ENCODE results near the gene CRY2.
A peak's percentile ranks its signal among the peaks of the same experiment; 100 is the strongest.
"Not testable (repeated sequence)": the region's sequence is repeated elsewhere in the genome, so short reads cannot be mapped to it uniquely, and the experiment has no call there.

The CRY2 gene

DNA sequence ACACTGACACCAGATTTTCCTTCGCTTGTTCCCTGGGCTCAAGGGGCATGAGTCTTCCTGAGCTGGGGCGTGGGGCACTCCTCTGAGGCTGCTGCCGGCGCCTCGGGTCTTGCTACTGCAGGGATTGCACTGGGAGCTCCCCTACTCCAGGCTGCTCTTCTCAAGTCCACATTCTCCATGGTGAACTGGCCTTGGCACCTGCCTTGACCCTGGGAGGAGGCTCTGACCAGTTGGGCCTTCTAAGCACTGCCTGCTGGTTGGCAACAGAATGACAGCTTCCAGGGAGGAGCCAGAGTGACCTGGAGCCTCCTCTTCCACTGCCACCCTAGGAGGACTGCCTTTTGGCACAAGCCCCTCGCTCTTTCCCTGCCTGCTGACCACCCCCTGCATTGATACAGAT lies 50.3 kb downstream of the CRY2 start:
- CTCF ChIA-PET = interaction anchor here (1.3 kb wide), 2 partner anchors 11 to 25 kb away, joined by 3 read pairs; no protein-coding TSS in a partner anchor
- Histone ChIP-seq H3K27ac (ENCODE audit: insufficient read depth in 1 of 2, low read depth in 1 of 2, low read length in 2 of 2, poor library complexity in 1 of 2, severe bottlenecking in 2 of 2) (no peak overlapping the region), H3K27me3 (replicated peaks in 2 of 5; ENCODE audit: control insufficient read depth in 4 of 5, insufficient read depth in 5 of 5, low read length in 4 of 5) (peaks cover 0 to 80% (median 21%) of the 10 kb centered on the region in 5 experiments), H3K36me3 (ENCODE audit: control insufficient read depth in 4 of 4, insufficient read depth in 4 of 4, low read length in 3 of 4) (no peaks in the 10 kb centered on the region), H3K4me1 (ENCODE audit: control extremely low read depth in 1 of 4, control insufficient read depth in 4 of 4, insufficient read depth in 4 of 4, low read length in 3 of 4) (peaks cover 0 to 13% (median 9%) of the 10 kb centered on the region in 4 experiments), H3K4me3 (ENCODE audit: control insufficient read depth in 1 of 7, extremely low read depth in 1 of 7, insufficient read depth in 4 of 7, low read depth in 2 of 7, low read length in 6 of 7) (no peak overlapping the region), H3K9me3 (ENCODE audit: control extremely low read depth in 1 of 5, control insufficient read depth in 4 of 5, insufficient read depth in 2 of 5, low read depth in 1 of 5, low read length in 4 of 5) (no peaks in the 10 kb centered on the region)
- POLR2A ChIA-PET = no interaction called here
- WGBS (ENCODE audit: insufficient coverage) = 93% methylated on average over 6 of the region's 6 CpGs
- no peak for DNase-seq

DNA sequence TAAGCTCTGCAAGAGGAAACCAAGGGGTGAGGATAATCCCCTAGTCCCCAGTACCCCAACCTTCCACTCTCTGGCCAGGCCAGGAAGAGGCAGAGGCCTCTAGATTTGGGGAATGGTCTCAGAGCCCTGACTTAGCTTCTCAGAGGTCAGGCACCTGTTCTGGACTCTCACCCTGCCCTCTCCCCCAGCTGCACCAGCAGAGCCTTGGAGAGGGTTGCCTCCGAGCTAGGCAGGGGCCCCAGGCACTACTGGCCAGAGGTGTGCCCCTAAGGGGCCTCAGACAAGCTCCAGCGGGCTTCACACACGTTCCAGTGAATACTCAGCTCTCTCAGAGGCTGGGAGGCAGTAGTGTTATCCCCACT lies 51.8 kb downstream of the CRY2 start:
- CTCF ChIA-PET = interaction anchor here (0.6 to 1.0 kb wide), 3 partner anchors 29 to 489 kb away, joined by 3 read pairs; no protein-coding TSS in a partner anchor
- Histone ChIP-seq H3K36me3 (ENCODE audit: control insufficient read depth in 4 of 4, insufficient read depth in 4 of 4, low read length in 3 of 4) (no peaks in the 10 kb centered on the region), H3K4me1 (ENCODE audit: control extremely low read depth in 1 of 4, control insufficient read depth in 4 of 4, insufficient read depth in 4 of 4, low read length in 3 of 4) (peaks cover 0 to 13% (median 9%) of the 10 kb centered on the region in 4 experiments), H3K4me3 (ENCODE audit: control insufficient read depth in 1 of 7, extremely low read depth in 1 of 7, insufficient read depth in 4 of 7, low read depth in 2 of 7, low read length in 6 of 7) (peak overlapping the region in 2 of 7 experiments; percentile 48 to 65), H3K27me3 (replicated peaks in 2 of 5; ENCODE audit: control insufficient read depth in 4 of 5, insufficient read depth in 5 of 5, low read length in 4 of 5) (peaks cover 0 to 75% (median 21%) of the 10 kb centered on the region in 5 experiments), H3K9me3 (ENCODE audit: control extremely low read depth in 1 of 5, control insufficient read depth in 4 of 5, insufficient read depth in 2 of 5, low read depth in 1 of 5, low read length in 4 of 5) (no peaks in the 10 kb centered on the region), H3K27ac (ENCODE audit: insufficient read depth in 1 of 2, low read depth in 1 of 2, low read length in 2 of 2, poor library complexity in 1 of 2, severe bottlenecking in 2 of 2) (no peak overlapping the region)
- no peak for DNase-seq
- 16% methylated on average over 3 of the region's 3 CpGs for WGBS (ENCODE audit: insufficient coverage)
- POLR2A ChIA-PET = interaction anchor here (1.5 kb wide), 1 partner anchor 19 kb away, joined by 6 read pairs; the partner anchor contains the start of gene PEX16

DNA sequence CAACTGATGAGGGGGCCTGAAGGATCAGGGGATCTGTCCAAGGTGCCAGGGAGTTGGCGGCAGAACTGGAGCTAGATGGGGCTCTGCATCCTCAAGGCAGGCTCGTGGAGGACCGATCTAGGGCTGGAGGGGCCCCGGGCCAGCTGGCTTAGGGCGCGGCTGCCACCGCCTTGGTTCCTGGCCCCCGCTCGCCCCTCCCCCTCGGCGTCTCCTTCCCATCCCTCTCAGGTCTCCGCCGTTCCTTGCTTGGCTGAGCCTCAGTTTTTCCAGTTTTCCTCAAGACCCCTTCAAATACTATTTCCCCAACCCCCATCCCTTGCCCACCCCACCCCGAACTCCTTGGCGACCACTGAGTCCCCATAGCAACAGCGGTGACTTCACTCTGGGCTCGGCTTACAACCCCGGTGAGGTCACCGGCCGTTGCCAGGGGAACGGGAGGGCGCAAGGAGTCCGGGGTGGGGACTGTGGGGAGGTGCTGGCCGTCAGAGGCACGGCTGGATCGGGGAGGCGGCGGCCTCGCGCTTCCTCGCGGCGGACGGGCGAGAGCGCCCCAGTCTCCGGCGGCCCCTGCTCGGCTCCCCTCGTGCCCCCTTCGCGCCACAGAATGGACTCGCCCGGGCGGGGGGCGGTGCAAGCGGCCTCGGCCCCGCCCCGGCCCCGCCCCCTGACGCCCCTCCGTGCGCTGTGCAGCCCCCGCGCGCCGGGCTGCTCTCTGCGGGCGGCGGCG lies 52.3 kb downstream of the CRY2 start:
- ChIA-PET CTCF (interaction anchor here (0.6 to 1.2 kb wide), 4 partner anchors 16 to 489 kb away, joined by 3 read pairs; no protein-coding TSS in a partner anchor), POLR2A (interaction anchor here (1.5 kb wide), 1 partner anchor 19 kb away, joined by 6 read pairs; the partner anchor contains the start of gene PEX16)
- no peaks in the 10 kb centered on the region for H3K36me3 ChIP-seq (ENCODE audit: control insufficient read depth in 4 of 4, insufficient read depth in 4 of 4, low read length in 3 of 4)
- H3K4me3 ChIP-seq (ENCODE audit: control insufficient read depth in 1 of 7, extremely low read depth in 1 of 7, insufficient read depth in 4 of 7, low read depth in 2 of 7, low read length in 6 of 7) = peak overlapping the region; percentile 24 to 65 (median 40)
- peaks cover 0 to 71% (median 21%) of the 10 kb centered on the region in 5 experiments for H3K27me3 ChIP-seq (replicated peaks in 2 of 5; ENCODE audit: control insufficient read depth in 4 of 5, insufficient read depth in 5 of 5, low read length in 4 of 5)
- WGBS (ENCODE audit: insufficient coverage) = under 1% methylated on average over 31 of the region's 62 CpGs
- peak; percentile 77 to 89 (median 85) for DNase-seq
- no peaks in the 10 kb centered on the region for H3K9me3 ChIP-seq (ENCODE audit: control extremely low read depth in 1 of 5, control insufficient read depth in 4 of 5, insufficient read depth in 2 of 5, low read depth in 1 of 5, low read length in 4 of 5)
- no peak overlapping the region for H3K27ac ChIP-seq (ENCODE audit: insufficient read depth in 1 of 2, low read depth in 1 of 2, low read length in 2 of 2, poor library complexity in 1 of 2, severe bottlenecking in 2 of 2)
- peaks cover 0 to 13% (median 9%) of the 10 kb centered on the region in 4 experiments for H3K4me1 ChIP-seq (ENCODE audit: control extremely low read depth in 1 of 4, control insufficient read depth in 4 of 4, insufficient read depth in 4 of 4, low read length in 3 of 4)

DNA sequence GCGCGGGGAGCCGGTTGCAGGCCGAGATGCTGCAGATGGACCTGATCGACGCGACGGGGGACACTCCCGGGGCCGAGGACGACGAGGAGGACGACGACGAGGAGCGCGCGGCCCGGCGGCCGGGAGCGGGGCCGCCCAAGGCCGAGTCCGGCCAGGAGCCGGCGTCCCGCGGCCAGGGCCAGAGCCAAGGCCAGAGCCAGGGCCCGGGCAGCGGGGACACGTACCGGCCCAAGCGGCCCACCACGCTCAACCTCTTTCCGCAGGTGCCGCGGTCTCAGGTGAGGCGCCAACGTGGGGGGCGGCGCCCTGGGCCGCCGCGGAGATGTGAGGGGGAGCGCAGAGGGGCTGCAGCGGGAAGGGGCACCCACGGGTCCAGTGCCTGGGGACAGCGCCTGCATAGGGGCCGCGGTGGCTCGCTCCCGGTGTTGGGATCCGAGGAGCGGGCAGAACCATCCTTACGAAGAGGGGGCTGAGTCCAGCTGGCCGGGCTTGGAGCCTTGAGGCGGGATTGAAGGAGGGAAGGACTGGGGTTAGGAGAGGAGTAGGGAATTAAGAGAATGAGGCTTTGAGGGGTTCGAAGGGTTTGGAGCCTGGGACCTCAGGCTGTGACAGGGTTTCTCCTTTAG lies 53.0 kb downstream of the CRY2 start:
- WGBS (ENCODE audit: insufficient coverage) = 13% methylated on average over 24 of the region's 59 CpGs
- H3K27ac ChIP-seq (ENCODE audit: insufficient read depth in 1 of 2, low read depth in 1 of 2, low read length in 2 of 2, poor library complexity in 1 of 2, severe bottlenecking in 2 of 2); DNase-seq; POLR2A ChIA-PET; H3K36me3 ChIP-seq (ENCODE audit: control insufficient read depth in 4 of 4, insufficient read depth in 4 of 4, low read length in 3 of 4); H3K9me3 ChIP-seq (ENCODE audit: control extremely low read depth in 1 of 5, control insufficient read depth in 4 of 5, insufficient read depth in 2 of 5, low read depth in 1 of 5, low read length in 4 of 5): not testable (repeated sequence)
- CTCF ChIA-PET = interaction anchor here (1.2 kb wide), 1 partner anchor 15 kb away, joined by 3 read pairs; no protein-coding TSS in a partner anchor
- H3K4me3 ChIP-seq (ENCODE audit: control insufficient read depth in 1 of 7, extremely low read depth in 1 of 7, insufficient read depth in 4 of 7, low read depth in 2 of 7, low read length in 6 of 7) = peak overlapping the region in 3 of 7 experiments; percentile 36 to 61 (median 48)
- peaks cover 0 to 66% (median 21%) of the 10 kb centered on the region in 5 experiments for H3K27me3 ChIP-seq (replicated peaks in 2 of 5; ENCODE audit: control insufficient read depth in 4 of 5, insufficient read depth in 5 of 5, low read length in 4 of 5)
- H3K4me1 ChIP-seq (ENCODE audit: control extremely low read depth in 1 of 4, control insufficient read depth in 4 of 4, insufficient read depth in 4 of 4, low read length in 3 of 4) = peaks cover 0 to 13% (median 9%) of the 10 kb centered on the region in 4 experiments

DNA sequence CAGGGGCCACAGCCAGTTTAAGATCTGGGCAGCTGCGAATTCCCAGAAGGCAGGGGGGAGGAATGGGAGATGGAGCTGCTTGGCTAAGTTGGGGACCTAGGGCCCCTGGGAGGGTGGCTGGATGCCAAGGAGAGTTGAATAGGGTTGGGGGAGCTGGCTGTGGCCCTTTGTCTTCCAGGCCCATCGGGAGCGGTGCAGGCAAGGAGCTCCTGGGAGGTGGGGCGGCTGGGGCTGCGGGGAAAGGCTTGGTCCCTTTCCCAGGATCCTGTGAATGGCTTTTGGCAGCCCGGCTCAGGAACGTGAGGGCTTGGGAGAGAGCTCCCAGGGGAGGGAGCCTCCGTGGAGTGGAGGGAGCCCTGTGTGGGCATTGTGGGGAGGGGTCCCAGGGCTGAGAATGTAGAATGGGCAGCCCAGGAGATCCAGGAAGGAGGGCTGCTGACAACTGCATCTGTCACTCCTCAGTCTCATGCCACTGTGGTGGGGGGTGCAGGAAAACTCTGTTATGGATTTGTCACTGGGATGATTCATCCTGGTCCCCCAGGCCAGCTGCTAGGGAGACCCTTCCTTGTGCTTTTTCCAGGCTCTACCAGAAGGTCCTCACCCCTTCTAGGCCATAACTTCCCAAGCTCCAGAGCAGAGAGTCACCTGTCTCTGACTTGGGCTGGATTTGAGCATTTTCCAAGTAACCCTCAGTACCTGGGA lies 53.8 kb downstream of the CRY2 start:
- peaks cover 0 to 19% (median 11%) of the 10 kb centered on the region in 4 experiments for H3K4me1 ChIP-seq (ENCODE audit: control extremely low read depth in 1 of 4, control insufficient read depth in 4 of 4, insufficient read depth in 4 of 4, low read length in 3 of 4)
- POLR2A ChIA-PET = interaction anchor here (0.6 kb wide), 1 partner anchor 29 kb away, joined by 3 read pairs; no protein-coding TSS in a partner anchor
- CTCF ChIA-PET = interaction anchor here (1.2 kb wide), 1 partner anchor 15 kb away, joined by 3 read pairs; no protein-coding TSS in a partner anchor
- H3K27ac ChIP-seq (ENCODE audit: insufficient read depth in 1 of 2, low read depth in 1 of 2, low read length in 2 of 2, poor library complexity in 1 of 2, severe bottlenecking in 2 of 2) = no peak overlapping the region
- no peaks in the 10 kb centered on the region for H3K36me3 ChIP-seq (ENCODE audit: control insufficient read depth in 4 of 4, insufficient read depth in 4 of 4, low read length in 3 of 4)
- peaks cover 0 to 60% (median 19%) of the 10 kb centered on the region in 5 experiments for H3K27me3 ChIP-seq (replicated peaks in 2 of 5; ENCODE audit: control insufficient read depth in 4 of 5, insufficient read depth in 5 of 5, low read length in 4 of 5)
- no peaks in the 10 kb centered on the region for H3K9me3 ChIP-seq (ENCODE audit: control extremely low read depth in 1 of 5, control insufficient read depth in 4 of 5, insufficient read depth in 2 of 5, low read depth in 1 of 5, low read length in 4 of 5)
- no peak for DNase-seq
- 60% methylated on average over 7 of the region's 8 CpGs for WGBS (ENCODE audit: insufficient coverage)
- no peak overlapping the region for H3K4me3 ChIP-seq (ENCODE audit: control insufficient read depth in 1 of 7, extremely low read depth in 1 of 7, insufficient read depth in 4 of 7, low read depth in 2 of 7, low read length in 6 of 7)

DNA sequence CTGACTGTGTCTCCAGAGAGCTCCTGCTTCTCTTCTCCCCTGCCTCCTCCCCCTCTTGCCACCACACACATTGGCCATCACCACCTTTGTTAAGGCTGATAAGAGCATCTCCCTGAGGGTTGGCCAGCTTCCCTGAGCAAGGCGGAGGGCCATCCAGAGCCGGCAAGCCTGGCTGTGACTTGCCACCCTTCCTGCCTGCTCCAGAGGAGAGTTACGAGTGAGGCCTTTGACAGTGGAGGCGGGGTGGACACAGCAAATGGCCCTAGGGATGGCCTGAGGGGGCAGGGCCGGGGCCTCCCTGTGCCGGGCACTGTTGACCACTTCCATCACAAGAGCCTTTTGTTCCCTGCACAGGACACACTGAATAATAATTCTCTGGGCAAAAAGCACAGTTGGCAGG lies 54.4 kb downstream of the CRY2 start:
- H3K9me3 ChIP-seq (ENCODE audit: control extremely low read depth in 1 of 5, control insufficient read depth in 4 of 5, insufficient read depth in 2 of 5, low read depth in 1 of 5, low read length in 4 of 5) = no peaks in the 10 kb centered on the region
- no peaks in the 10 kb centered on the region for H3K36me3 ChIP-seq (ENCODE audit: control insufficient read depth in 4 of 4, insufficient read depth in 4 of 4, low read length in 3 of 4)
- no peak for DNase-seq
- peaks cover 0 to 54% (median 18%) of the 10 kb centered on the region in 5 experiments for H3K27me3 ChIP-seq (replicated peaks in 2 of 5; ENCODE audit: control insufficient read depth in 4 of 5, insufficient read depth in 5 of 5, low read length in 4 of 5)
- CTCF ChIA-PET = no interaction called here
- WGBS (ENCODE audit: insufficient coverage) = 95% methylated on average over 6 of the region's 6 CpGs
- no peak overlapping the region for H3K27ac ChIP-seq (ENCODE audit: insufficient read depth in 1 of 2, low read depth in 1 of 2, low read length in 2 of 2, poor library complexity in 1 of 2, severe bottlenecking in 2 of 2)
- H3K4me3 ChIP-seq (ENCODE audit: control insufficient read depth in 1 of 7, extremely low read depth in 1 of 7, insufficient read depth in 4 of 7, low read depth in 2 of 7, low read length in 6 of 7) = no peak overlapping the region
- POLR2A ChIA-PET = no interaction called here
- H3K4me1 ChIP-seq (ENCODE audit: control extremely low read depth in 1 of 4, control insufficient read depth in 4 of 4, insufficient read depth in 4 of 4, low read length in 3 of 4) = peaks cover 0 to 23% (median 12%) of the 10 kb centered on the region in 4 experiments

All from common myeloid progenitor, CD34-positive (primary cell).